ENCODE measurements around the gene KIF1B.

Gene KIF1B

GRCh38 chr1:10319750-10320149 is 109.4 kb downstream of the KIF1B start:
- TF ChIP-seq, protein P1, sequence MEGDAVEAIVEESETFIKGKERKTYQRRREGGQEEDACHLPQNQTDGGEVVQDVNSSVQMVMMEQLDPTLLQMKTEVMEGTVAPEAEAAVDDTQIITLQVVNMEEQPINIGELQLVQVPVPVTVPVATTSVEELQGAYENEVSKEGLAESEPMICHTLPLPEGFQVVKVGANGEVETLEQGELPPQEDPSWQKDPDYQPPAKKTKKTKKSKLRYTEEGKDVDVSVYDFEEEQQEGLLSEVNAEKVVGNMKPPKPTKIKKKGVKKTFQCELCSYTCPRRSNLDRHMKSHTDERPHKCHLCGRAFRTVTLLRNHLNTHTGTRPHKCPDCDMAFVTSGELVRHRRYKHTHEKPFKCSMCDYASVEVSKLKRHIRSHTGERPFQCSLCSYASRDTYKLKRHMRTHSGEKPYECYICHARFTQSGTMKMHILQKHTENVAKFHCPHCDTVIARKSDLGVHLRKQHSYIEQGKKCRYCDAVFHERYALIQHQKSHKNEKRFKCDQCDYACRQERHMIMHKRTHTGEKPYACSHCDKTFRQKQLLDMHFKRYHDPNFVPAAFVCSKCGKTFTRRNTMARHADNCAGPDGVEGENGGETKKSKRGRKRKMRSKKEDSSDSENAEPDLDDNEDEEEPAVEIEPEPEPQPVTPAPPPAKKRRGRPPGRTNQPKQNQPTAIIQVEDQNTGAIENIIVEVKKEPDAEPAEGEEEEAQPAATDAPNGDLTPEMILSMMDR (IDR thresholded peaks at IDR 0.05; ENCODE audit: low read depth, low read length): no peak

GRCh38 chr1:10320336-10320735 is 110.0 kb downstream of the KIF1B start:
- TF ChIP-seq, protein P1 (IDR thresholded peaks at IDR 0.05; ENCODE audit: low read depth, low read length): no peak
- no peak overlapping the region for H3K4me3 ChIP-seq (ENCODE audit: low read depth, low read length)

More at GRCh38 chr1:10319750-10320149, 109.4 kb downstream of the KIF1B start:
- H3K4me3 ChIP-seq (ENCODE audit: low read depth, low read length): no peak overlapping the region

DNA sequence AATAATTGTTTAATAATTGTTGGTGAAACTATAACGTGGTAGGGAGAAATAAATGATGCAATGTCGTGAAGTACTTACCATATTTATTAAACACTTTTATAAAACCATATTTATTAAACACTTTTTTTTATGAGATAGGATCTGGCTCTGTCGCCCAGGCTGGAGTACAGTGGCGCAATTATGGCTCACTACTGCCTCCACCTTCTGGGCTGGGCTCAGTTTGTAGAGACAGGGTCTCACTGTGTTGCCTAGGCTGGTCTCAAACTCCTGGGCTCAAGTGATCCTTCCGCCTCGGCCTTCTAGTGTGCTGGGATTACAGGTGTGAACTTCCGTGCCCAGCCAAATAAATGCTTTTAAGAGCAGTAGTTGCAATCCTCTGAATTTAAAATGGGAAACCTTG is 112.5 kb downstream of the KIF1B start:
- H3K4me3 ChIP-seq (ENCODE audit: low read depth, low read length): no peak overlapping the region
- TF ChIP-seq, protein P1 (IDR thresholded peaks at IDR 0.05; ENCODE audit: low read depth, low read length): no peak

- TF ChIP-seq, protein P1 (IDR thresholded peaks at IDR 0.05; ENCODE audit: low read depth, low read length): no peak
- H3K4me3 ChIP-seq (ENCODE audit: low read depth, low read length): no peak overlapping the region
Measured at GRCh38 chr1:10324627-10325026, 114.3 kb downstream of the KIF1B start.

DNA sequence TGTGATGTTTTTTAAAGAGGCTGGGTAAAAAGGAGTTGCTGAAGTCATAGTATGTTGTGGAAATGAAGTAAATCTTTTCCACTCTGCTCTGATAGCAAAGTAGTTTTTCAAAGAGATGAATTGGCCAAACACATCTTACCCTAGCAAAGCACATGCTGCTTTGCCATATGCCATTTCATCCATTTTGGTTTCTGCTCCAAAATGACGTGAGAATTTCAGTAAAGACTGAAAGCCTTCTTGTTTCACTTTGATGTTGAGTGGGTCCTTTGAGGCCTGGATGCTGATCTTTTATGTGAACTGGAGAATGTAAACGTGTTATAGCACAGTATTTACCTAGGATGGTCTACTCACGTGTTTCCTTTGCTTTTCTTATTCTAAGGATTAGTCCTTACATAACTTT is 115.2 kb downstream of the KIF1B start:
- H3K4me3 ChIP-seq (ENCODE audit: low read depth, low read length): no peak overlapping the region
- TF ChIP-seq, protein P1 (IDR thresholded peaks at IDR 0.05; ENCODE audit: low read depth, low read length): no peak

DNA sequence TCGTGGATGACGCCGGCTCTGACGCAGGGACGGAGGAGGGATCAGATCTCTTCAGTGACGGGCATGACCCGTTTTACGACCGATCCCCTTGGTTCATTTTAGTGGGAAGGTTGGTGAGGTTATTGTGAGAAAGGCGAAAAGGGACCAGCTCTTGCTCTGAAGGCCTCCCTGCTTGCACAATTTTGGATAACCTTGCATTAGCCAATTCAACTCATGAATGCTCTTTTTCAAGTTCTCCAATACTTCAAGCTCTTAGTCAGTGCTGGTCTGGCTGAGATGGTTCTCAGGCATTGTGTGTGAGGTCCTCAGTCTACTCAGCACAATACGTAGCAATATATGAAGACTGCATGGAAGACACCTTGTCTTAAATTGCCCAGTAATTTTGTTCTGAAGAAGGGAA is 115.9 kb downstream of the KIF1B start:
- no peak overlapping the region for H3K4me3 ChIP-seq (ENCODE audit: low read depth, low read length)

DNA sequence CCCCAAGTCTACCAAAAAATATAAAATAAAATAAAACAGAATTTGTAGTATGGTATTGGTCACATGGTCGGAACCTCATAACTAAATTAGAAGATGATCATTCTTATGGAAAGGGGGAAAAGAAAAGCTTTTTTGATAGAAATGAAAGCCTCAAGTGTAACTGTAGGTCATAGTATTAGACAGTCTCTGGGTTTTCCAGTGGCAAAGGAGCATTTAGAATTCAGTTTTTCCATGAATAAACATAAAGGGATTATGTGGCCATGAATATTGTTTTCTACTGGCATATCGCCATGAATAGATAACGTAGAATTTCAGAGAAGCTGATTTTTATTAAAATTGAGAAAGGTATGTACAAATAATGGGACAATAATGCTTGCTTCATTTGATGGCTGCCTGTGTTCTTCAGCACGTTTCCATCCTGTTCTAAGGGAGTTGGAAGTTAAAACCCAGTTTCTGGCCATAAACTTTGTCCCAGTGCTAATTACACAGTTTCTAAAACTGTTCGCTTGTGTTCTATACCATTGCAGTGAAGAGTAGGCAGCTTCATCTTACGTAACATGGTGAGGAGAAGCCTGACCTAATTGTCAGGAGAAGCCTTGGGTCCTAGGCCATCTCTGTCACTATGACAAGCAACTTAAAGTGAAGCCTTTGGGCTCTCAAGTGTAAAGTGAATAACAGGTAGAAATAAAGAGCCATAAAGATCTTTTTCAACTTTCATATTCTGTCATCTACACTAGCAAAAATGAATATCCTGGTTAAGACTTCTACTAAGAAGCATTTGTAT is 118.0 kb downstream of the KIF1B start:
- TF ChIP-seq, protein P1 (IDR thresholded peaks at IDR 0.05; ENCODE audit: low read depth, low read length): no peak
- H3K4me3 ChIP-seq (ENCODE audit: low read depth, low read length): no peak overlapping the region

More for the DNA sequence above, 115.9 kb downstream of the KIF1B start:
- TF ChIP-seq, protein P1 (IDR thresholded peaks at IDR 0.05; ENCODE audit: low read depth, low read length): no peak
